Stimulated activated memory B cell treated with anti-CD40 and anti-IgM and Interleukin-4, amounts not matched to agents 10 μg/mL and 1 μg/mL and 100 μg/mL, for 72 hours (primary cell): ENCODE measurements around the gene GALNT15.

Experiments used
- ATAC-seq: fragments of 150-1000 bp; cut with Tn5 transposase; 2 replicates; pipeline ENCODE4 v1.10.0; 2021
- H3K27ac Mint-ChIP-seq: one replicate; pipeline ENCODE4 v1.8.0; 2022; ENCODE audit warnings: mild to moderate bottlenecking, mixed read lengths
- H3K27me3 Mint-ChIP-seq: one replicate; pipeline ENCODE4 v1.8.0; 2022; ENCODE audit warnings: mixed read lengths
- H3K36me3 Mint-ChIP-seq: one replicate; pipeline ENCODE4 v1.8.0; 2022; ENCODE audit warnings: mixed read lengths
- H3K4me1 Mint-ChIP-seq: one replicate; pipeline ENCODE4 v1.8.0; 2022; ENCODE audit warnings: mixed read lengths
- H3K4me3 Mint-ChIP-seq: one replicate; pipeline ENCODE4 v1.8.0; 2022; ENCODE audit warnings: mild to moderate bottlenecking, moderate library complexity, mixed read lengths
- H3K9me3 Mint-ChIP-seq: one replicate; pipeline ENCODE4 v1.8.0; 2022; ENCODE audit warnings: mixed read lengths

GALNT15 gene

DNA sequence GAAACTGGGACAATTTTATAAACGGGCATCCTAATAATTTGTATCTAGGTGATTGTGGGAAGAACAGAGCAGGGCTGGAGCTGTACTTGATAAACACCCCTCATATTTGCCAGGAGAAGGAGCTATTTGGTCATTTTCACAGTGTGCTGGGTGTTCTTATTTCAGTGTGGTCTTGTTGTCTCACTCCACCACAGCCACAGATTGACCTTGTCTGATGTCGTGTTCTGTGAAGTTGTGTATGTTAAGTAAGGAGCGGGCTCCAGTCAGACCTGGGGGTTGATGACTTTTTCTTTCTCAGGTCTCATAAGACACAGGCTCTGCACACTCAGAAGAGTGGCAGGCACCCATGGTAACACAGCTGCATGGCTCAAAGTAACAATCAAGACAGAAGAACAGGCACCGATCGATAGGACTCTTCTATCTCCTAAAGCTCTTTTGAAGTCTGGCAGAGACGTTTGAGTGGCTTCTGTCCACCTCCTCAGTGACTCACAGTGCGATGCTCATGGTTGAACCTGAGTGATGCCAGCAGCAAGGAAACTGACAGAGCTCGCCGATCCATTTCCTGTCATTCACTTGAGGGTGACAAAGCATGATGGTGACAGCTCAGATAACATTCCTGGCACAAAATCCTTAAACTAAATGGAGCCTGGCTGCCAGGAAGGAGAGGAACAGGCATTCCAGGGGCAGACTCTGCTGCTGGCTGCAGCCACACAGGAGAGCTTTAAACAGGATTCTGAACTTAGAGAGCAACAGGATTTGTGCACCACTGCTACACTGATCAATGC, 69.4 kb downstream of the GALNT15 start:
- ATAC-seq = no peak
- no peak overlapping the region for H3K27ac Mint-ChIP-seq

DNA sequence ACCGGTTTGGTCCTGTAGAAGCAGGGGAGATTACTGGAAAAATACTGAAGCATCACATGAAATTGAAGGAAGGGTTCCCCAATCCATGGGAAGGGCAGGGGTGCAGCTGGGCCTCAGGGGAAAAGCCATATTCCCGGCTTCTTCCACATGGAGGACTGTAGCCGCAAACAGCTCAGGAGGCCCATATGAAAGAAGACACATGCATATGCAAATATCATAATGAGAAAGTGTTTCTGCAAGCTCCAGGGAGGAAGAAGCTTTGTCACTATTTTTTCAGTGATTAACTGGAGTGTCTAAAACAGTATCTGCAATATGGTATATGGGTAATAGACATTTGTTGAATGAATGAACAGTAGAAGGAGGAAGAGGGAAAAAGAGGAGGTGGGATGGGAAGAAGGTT, 71.1 kb downstream of the GALNT15 start:
- H3K36me3 Mint-ChIP-seq = no peaks in the 10 kb centered on the region
- no peak for ATAC-seq
- H3K27ac Mint-ChIP-seq = no peak overlapping the region
- no peak overlapping the region for H3K4me3 Mint-ChIP-seq
- H3K4me1 Mint-ChIP-seq = peaks cover 15% of the 10 kb centered on the region
- peaks cover 25% of the 10 kb centered on the region for H3K27me3 Mint-ChIP-seq
- no peaks in the 10 kb centered on the region for H3K9me3 Mint-ChIP-seq

More for the DNA sequence above, 69.4 kb downstream of the GALNT15 start:
- Mint-ChIP-seq H3K9me3 (no peaks in the 10 kb centered on the region), H3K4me1 (peaks cover 15% of the 10 kb centered on the region), H3K27me3 (peaks cover 25% of the 10 kb centered on the region), H3K36me3 (no peaks in the 10 kb centered on the region), H3K4me3 (no peak overlapping the region)

DNA sequence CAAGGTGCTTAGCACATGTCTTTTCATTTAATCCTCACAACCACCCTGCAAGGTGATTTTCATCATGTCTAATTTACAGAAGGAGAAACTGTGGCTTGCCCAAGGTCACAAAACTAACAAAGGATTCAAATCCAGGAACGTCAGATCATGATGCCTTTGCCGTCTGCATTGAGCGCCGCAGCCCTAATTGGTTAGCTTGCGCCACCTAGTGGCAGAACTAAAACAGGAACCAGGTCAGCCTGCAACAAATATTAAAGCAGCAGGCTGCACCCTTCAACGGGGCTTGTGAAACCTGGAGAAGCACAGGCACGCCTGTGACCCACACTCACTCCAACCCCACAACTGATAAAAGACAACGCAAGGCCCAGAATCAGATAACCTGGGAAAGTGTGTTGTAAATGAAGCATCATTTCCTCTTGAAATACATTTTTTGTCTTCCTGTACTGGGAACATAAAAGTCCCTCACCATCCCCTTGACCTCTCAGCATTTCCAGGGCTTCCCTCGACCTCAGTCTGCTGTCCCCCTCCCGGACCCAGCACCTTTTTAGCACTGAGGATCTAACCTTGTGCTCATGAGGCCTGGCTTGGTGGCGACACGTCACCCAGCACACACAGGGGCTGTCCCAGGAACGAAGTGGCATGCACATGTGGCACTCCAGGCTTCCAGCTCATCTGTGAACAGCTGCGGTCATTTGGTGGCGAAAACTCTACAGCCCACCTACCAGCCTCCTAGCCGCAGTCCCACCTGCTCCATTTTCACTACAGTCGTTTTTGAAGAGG, 73.0 kb downstream of the GALNT15 start:
- Mint-ChIP-seq H3K4me1 (peaks cover 21% of the 10 kb centered on the region), H3K27ac (peak overlapping the region; percentile 81), H3K9me3 (no peaks in the 10 kb centered on the region), H3K36me3 (no peaks in the 10 kb centered on the region), H3K4me3 (peak overlapping the region; percentile 72), H3K27me3 (peaks cover 25% of the 10 kb centered on the region)
- peak; percentile 90 for ATAC-seq

DNA sequence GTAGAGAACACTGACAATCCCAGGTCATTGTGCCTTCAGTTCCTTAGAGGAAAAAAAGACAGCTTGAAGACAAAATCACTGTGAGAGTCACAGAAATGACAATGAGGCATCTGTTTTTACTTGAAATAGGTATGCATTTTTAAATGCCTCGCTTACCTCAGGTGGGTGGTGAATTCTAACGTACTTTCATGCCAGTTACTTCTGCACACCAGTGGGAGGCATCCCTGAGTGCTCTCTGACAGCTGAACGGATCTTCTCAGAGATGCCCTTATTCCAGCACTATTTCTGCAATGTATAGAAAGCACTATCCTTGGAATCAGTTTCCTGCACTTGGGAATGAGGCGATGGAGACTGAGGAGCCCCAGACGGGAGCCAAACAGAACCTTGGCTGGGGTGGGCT, 74.1 kb downstream of the GALNT15 start:
- Mint-ChIP-seq H3K4me1 (peaks cover 29% of the 10 kb centered on the region), H3K27me3 (peaks cover 18% of the 10 kb centered on the region), H3K4me3 (no peak overlapping the region), H3K36me3 (no peaks in the 10 kb centered on the region), H3K27ac (no peak overlapping the region), H3K9me3 (no peaks in the 10 kb centered on the region)
- no peak for ATAC-seq

DNA sequence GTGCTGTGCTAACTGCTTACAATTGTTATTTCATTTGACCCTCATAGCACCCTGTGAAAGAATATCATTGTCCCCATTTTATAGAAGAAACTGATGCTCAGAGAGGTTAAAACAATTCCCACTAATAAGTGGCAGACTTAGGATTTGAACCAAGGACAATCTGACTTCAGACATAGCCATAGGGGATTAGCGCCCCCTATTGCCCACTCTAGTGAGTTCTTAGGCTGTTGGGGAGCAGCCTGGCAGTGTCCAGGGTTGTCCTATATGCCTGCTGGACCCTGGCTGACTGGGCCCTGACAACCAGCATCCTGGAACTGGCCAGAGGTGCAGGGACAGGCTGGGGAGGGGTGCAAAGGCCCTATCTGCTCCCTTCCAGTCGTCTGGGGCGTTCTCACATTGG, 74.9 kb downstream of the GALNT15 start:
- no peak for ATAC-seq

DNA sequence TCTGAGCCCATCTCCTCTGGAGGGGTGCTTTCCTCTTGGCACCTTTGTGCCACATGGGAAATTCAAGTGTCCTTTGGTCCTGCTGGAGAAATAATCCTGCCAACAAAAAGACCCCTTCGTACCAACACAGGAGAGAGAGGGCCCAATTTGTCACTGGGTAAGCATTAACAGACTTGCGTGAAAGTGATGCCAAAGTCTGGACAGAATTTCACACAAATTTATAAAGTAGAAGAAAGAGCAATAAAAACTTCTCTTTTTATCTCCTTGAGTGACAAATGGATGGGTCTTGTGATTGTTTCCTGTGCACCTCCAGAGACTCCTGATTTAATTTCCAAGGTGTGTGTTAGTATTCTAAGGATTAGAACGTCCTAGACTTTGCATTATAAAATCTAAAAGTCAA, 75.4 kb downstream of the GALNT15 start:
- Mint-ChIP-seq H3K4me3 (no peak overlapping the region), H3K36me3 (no peaks in the 10 kb centered on the region), H3K27ac (no peak overlapping the region), H3K27me3 (peaks cover 17% of the 10 kb centered on the region), H3K4me1 (peaks cover 29% of the 10 kb centered on the region), H3K9me3 (no peaks in the 10 kb centered on the region)
- ATAC-seq = no peak

More for the DNA sequence above, 74.9 kb downstream of the GALNT15 start:
- H3K9me3 Mint-ChIP-seq = no peaks in the 10 kb centered on the region
- no peak overlapping the region for H3K27ac Mint-ChIP-seq
- peaks cover 29% of the 10 kb centered on the region for H3K4me1 Mint-ChIP-seq
- no peaks in the 10 kb centered on the region for H3K36me3 Mint-ChIP-seq
- H3K27me3 Mint-ChIP-seq = peaks cover 17% of the 10 kb centered on the region
- H3K4me3 Mint-ChIP-seq = no peak overlapping the region

DNA sequence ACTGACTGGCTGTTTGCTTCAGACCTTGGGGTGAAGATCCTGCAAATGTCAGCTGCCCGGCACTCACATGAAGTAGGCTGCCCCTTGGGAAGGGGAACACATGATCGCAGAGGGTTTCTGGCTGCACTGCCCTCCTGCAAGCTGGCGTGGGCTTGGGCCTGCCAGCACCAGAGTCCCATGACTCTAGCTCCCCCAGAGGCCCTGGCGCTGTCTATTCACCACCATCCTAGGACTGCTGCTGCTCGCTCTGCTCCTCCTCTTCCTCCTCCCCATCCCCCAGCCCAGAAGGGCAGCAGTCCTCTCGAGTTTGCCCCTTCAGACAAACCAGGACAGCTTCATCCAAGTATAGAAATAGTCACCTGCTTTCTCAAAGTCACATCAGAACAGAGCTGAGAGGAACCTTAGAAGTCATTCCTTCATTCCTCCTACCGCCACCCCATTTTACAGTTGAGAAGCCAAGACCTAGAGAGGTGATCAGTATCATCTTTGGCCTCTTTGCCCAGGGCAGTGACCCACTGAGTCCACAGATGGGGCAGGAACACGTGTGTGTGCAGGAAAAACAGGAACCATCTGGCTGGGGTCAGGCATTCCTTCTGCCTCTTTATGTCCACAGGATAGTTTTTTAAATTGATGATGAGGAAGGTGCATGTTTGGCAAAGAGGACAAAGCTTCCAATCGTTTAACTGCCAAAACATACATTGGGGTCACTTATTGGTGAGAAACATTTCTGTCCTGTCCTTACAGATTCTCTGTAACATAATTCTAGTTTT, 77.0 kb downstream of the GALNT15 start:
- peaks cover 17% of the 10 kb centered on the region for H3K27me3 Mint-ChIP-seq
- H3K4me3 Mint-ChIP-seq = no peak overlapping the region
- no peak overlapping the region for H3K27ac Mint-ChIP-seq
- ATAC-seq = no peak
- H3K36me3 Mint-ChIP-seq = no peaks in the 10 kb centered on the region
- no peaks in the 10 kb centered on the region for H3K9me3 Mint-ChIP-seq
- H3K4me1 Mint-ChIP-seq = peaks cover 29% of the 10 kb centered on the region

DNA sequence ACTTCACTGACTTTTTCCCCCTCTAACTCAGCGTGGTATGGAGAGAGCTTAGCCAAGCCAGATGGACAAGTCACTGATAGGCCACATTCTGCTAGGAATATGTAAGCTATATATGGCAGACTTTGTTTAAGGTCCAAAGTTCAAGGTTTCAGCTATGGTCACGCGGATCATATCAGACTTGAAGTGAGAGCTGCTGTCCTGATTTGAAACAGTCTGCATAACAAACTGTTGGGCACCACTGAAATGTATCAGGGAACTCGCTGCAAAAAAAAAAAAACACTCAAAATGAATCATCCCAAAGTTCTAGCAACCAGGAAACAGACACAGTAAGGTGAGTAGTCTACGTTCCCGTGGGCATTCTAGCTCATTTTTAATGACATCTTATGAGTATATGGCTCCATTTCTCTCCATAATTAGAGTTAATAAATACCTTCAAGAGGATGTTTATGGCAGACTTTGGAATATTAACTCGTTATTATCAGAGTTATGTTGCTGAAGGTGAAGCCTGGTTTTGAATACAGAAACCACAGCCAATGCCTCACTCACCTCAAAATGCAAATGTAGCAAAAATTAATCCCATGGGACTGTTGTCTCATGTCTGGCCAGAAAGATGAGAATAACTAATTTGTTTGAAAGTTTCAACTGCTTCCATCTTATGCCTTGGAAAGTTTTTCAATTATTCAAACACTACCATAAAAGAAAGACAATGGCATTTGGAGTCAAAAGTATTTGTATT, 77.9 kb downstream of the GALNT15 start:
- H3K9me3 Mint-ChIP-seq = no peaks in the 10 kb centered on the region
- H3K27ac Mint-ChIP-seq = no peak overlapping the region
- peaks cover 24% of the 10 kb centered on the region for H3K4me1 Mint-ChIP-seq
- no peak for ATAC-seq
- H3K36me3 Mint-ChIP-seq = peaks cover 8% of the 10 kb centered on the region
- no peak overlapping the region for H3K4me3 Mint-ChIP-seq
- peaks cover 15% of the 10 kb centered on the region for H3K27me3 Mint-ChIP-seq

DNA sequence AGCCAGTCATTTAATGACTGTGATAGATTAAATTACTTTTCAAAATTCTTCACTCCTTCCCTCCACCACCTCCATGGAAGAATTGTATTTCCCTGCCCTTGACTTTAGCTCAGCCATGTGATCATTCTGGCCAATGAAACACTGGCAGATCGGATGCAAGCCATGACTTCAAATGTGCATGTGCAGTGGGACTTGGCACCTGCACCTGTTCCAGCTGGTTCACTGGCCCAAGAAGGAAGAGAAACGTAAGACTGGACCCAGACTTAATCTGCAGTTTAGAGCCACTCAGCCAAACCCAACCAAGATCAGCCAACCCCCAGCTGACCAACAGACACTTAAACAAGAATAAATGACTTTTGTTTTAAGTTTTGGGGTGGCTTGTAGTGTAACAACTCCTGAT, 78.5 kb downstream of the GALNT15 start:
- Mint-ChIP-seq H3K9me3 (no peaks in the 10 kb centered on the region), H3K27me3 (peaks cover 9% of the 10 kb centered on the region), H3K4me3 (no peak overlapping the region), H3K36me3 (peaks cover 9% of the 10 kb centered on the region), H3K27ac (no peak overlapping the region), H3K4me1 (peaks cover 18% of the 10 kb centered on the region)
- no peak for ATAC-seq

DNA sequence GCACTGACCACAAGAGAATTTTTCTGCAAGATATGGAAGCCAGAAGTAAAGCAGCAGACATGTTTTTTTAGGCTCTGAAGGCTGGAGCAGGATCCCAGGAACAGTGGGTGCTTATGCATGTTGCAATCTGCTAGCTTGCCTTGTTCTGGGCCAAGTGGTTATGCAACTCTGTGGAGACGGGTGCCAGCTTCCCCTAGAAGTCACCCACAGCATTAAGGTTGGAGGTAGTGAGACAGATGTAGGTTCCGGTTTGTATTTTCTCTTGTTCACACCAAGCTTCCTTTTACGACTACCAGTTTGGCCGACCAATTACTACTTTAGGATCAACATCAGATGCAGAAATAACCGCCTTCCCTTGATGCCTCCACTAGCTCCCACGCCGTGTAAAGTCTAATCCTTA, 79.1 kb downstream of the GALNT15 start:
- H3K27ac Mint-ChIP-seq = no peak overlapping the region
- no peaks in the 10 kb centered on the region for H3K9me3 Mint-ChIP-seq
- H3K4me1 Mint-ChIP-seq = peaks cover 14% of the 10 kb centered on the region
- ATAC-seq = no peak
- peaks cover 3% of the 10 kb centered on the region for H3K27me3 Mint-ChIP-seq
- H3K36me3 Mint-ChIP-seq = peaks cover 9% of the 10 kb centered on the region
- no peak overlapping the region for H3K4me3 Mint-ChIP-seq

DNA sequence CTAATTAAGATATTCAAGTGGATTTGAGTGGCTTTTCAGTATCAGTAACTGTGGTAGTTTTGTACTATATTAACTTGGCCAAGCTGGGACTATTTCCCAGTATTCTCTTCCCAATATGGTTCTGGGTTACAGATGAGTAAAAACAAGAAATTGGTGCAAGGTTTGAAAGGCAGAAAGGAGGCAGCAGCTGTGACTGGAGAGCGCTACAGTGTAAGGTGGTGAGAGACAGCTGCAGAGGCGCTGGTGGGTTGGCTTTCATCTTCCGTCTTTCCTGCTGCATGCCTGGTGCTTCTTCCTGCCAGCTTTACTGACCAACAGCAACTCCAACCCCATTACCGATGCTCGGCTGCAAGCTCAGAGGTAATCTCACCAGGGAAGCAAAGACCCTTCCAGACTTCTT, 80.4 kb downstream of the GALNT15 start:
- Mint-ChIP-seq H3K36me3 (peaks cover 13% of the 10 kb centered on the region), H3K4me1 (peaks cover 14% of the 10 kb centered on the region), H3K9me3 (no peaks in the 10 kb centered on the region), H3K4me3 (no peak overlapping the region), H3K27ac (no peak overlapping the region), H3K27me3 (no peaks in the 10 kb centered on the region)
- ATAC-seq = no peak

DNA sequence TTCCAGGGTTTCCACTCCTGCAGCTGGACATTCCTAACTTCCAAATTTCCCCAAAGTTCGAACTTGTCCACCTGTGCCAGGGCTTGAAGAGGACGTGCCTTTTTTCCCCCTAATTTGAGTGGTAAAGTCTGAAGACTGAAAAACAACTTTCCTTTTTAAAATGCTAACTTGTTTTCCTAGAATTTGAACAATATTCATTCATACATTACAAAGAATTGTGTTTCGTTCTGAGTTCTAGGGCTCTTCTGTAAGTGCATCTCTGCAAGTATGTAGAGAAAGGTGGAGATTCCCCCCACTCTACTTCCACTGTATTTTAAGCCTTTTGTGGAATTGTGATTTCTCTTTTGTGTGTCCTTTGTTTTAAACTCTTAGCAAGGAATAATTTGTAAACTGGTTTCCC, 80.8 kb downstream of the GALNT15 start:
- Mint-ChIP-seq H3K27me3 (no peaks in the 10 kb centered on the region), H3K4me1 (peaks cover 14% of the 10 kb centered on the region), H3K4me3 (no peak overlapping the region), H3K27ac (no peak overlapping the region), H3K36me3 (peaks cover 16% of the 10 kb centered on the region), H3K9me3 (no peaks in the 10 kb centered on the region)
- no peak for ATAC-seq

DNA sequence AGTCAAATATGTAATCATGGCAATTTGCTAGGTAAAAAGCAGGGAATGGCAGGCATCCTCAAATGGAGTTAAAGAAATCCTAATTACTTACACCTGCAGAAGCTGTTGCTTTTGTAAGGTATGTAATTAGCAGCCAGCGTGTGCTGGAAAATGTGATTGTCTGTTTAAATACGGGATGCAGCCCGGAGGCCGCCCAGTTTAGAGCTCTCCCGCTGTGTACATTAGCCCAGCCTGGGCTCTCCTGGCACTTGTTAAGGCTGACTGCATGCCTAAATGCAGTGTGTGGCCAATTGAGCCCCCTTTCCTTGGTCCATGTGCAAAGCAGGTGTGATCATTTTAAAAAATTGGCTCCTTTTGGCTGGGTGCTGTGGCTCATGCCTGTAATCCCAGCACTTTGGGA, 81.2 kb downstream of the GALNT15 start:
- ATAC-seq = no peak
- Mint-ChIP-seq H3K27ac (no peak overlapping the region), H3K4me1 (peaks cover 14% of the 10 kb centered on the region), H3K27me3 (no peaks in the 10 kb centered on the region), H3K4me3 (no peak overlapping the region), H3K9me3 (no peaks in the 10 kb centered on the region), H3K36me3 (peaks cover 16% of the 10 kb centered on the region)

DNA sequence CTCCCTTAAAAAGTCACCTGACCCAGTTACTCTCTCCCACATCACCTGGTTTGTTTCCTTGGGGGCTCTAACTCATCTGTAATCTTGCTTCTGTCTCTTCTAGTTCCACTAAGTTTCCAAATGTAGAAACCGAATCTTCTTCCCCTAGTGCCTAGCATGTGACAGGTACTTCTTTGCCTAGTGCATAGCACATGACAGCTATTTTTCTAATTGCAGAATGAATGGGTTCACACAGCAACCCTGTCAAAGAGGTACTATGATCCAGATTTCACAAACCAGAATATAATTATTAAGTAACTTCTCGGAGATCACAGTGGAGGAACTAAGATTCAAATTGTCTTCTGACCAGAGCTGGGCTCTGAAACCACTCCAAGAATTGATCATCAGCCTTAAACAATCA, 82.8 kb downstream of the GALNT15 start:
- peaks cover 10% of the 10 kb centered on the region for H3K4me1 Mint-ChIP-seq
- H3K27ac Mint-ChIP-seq = no peak overlapping the region
- no peak overlapping the region for H3K4me3 Mint-ChIP-seq
- ATAC-seq = no peak
- no peaks in the 10 kb centered on the region for H3K27me3 Mint-ChIP-seq
- no peaks in the 10 kb centered on the region for H3K9me3 Mint-ChIP-seq
- H3K36me3 Mint-ChIP-seq = peaks cover 19% of the 10 kb centered on the region

DNA sequence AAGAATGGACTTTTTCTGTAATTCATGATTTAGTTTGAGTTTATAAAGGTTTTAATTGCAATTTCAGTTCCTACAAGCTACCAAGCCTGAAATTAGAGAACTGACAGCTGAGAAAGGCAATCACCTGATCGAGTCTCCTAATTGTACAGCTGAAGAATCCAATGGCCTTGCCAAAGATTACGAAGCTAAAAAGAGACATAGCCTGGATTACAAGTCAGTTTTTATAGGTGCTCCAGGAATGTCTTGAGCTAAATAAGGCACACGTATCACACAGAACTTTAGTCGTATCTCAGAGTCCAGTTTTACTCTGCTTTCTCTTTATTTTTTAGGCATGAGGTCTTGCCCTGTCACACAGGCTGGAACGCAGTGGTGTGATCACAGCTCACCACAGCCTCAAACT, 83.7 kb downstream of the GALNT15 start:
- Mint-ChIP-seq H3K4me1 (peaks cover under 1% of the 10 kb centered on the region), H3K27ac (no peak overlapping the region)

More for the DNA sequence above, 83.7 kb downstream of the GALNT15 start:
- Mint-ChIP-seq H3K4me3 (no peak overlapping the region), H3K27me3 (no peaks in the 10 kb centered on the region), H3K36me3 (peaks cover 19% of the 10 kb centered on the region), H3K9me3 (no peaks in the 10 kb centered on the region)
- ATAC-seq = no peak
